GM18951 (cell line): ENCODE measurements around the gene ZNF853.
"Not testable (repeated sequence)": the region's sequence is repeated elsewhere in the genome, so short reads cannot be mapped to it uniquely, and the experiment has no call there.

ENCODE experiments used
- POLR2A ChIP-seq: IDR thresholded peaks from 4 replicates; pipeline ENCODE4 v1.6.1; 2011; ENCODE audit warnings: mild to moderate bottlenecking; ENCODE audit not compliant: insufficient read length, insufficient read depth; ENCODE audit errors: extremely low read depth
- in situ Hi-C: fragments of 300-500 bp; cut with MboI; formaldehyde crosslinking; loops from one replicate; pipeline ENCODE4 v1.12.0; 2022; ENCODE audit warnings: low sequenced_read_pairs, mixed read lengths, inconsistent platforms; ENCODE audit not compliant: unreplicated experiment

The ZNF853 gene

DNA sequence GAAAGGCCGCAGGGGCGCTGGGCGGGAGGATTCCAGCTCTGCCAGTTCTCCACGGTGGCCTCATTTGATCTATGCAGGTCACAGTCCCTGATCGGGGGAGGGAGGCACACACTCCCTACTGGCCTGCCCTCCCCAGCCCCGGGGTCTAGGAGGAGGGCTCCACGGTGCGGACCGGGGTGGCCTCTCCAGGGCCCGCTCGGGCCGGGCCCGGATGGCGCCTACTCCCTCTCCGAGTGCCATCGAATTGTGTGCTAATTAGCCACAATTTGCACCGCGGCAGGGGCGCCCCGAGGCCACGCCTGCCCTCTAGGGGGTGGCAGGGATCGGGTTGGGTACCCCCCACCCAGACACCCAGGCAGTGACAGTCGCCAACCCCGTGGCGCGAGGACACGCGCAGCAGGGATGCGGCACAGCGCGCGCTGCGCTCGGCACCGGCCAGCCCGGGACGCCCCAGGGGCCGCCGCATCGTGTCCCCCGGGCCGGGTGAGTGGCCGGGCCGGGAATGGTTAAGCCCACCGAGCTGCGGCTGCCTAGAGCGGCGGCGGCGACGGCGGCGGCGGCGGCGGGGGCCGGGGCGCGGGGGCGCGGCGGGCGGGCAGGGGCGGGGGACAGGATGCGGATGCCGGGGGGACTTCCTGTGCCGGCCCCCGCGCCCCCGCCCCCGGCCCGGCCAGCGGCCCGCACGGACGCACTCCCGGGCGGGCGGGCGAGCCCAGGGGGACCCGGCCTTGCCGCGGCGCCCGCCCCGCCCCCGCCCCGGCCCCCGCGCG lies at the start of gene ZNF853:
TSS of gene ZNF853 (plus strand) at position 658 of the 770 bp plus-strand sequence. CDS start 565 bp downstream, outside the sequence.
- no peak for TF ChIP-seq POLR2A
- in situ Hi-C loops, result no loop called here

DNA sequence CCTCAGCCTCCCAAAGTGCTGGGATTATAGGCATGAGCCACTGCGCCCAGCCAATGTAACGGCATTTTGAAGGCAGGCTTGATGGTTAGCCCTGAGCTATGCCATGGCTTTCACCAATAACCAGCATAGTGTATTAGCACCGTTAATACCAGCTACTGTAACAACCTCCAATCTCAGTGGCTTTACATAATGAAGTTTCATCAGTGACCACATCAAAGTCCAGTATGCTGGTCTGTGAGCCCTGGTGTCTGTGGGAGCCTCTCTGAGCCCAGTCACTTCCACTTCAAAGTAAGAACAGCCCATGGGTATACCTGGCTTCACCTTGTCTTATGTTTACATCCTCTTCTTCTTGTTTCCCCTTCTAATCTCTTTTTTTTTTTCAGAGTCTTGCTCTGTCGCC lies 49.8 kb upstream of the ZNF853 start:
- in situ Hi-C loops, result no loop called here
- no peak for TF ChIP-seq POLR2A

DNA sequence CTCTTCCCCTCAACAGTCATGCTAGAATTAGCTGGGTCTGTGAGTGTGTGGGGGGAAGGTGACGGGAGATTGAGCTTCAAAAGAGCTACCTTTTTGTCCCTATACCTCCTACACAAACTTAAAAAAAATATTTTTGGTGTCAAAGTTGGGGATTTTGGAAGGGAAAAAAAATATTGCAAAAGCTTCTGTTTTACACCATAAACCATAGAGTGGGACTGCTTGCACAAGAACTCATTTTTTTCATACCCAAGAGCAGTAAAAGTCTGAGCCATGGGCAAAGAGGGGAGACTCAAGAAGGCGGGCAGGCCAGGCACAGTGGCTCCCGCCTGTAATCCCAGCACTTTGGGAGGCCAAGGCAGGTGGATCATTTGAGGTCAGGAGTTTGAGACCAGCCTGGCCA lies 47.5 kb upstream of the ZNF853 start:
- TF ChIP-seq POLR2A, result no peak
- in situ Hi-C loops, result no loop called here

DNA sequence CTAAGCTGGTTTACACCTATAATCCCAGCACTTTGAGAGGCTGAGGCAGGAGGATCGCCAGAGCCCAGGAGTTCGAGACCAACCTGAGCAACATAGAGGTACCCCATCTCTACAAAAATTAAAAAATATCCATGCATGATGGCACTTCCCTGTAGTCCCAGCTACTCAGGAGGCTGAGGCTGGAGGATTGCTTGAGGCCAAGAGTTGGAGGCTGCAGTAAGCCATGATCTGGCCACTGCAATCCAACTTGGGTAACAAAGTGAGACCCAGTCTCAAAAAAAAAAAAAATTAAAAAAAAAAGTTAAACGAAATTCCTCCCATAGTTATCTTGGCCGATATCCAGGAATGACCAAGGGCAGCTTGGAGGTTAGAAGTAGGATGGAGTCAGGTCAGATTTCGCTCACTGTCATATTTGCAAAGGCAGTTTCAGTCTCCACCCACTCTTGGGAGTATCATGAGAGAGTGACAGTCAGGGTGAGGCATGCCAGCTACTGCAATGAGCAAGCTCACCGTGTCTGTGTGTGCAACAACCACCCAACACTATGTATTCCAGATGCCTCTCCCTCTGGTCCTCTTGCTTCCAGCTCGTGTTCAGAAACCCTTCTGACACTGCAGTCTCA lies 44.1 kb upstream of the ZNF853 start:
- no peak for TF ChIP-seq POLR2A
- in situ Hi-C loops, result no loop called here

DNA sequence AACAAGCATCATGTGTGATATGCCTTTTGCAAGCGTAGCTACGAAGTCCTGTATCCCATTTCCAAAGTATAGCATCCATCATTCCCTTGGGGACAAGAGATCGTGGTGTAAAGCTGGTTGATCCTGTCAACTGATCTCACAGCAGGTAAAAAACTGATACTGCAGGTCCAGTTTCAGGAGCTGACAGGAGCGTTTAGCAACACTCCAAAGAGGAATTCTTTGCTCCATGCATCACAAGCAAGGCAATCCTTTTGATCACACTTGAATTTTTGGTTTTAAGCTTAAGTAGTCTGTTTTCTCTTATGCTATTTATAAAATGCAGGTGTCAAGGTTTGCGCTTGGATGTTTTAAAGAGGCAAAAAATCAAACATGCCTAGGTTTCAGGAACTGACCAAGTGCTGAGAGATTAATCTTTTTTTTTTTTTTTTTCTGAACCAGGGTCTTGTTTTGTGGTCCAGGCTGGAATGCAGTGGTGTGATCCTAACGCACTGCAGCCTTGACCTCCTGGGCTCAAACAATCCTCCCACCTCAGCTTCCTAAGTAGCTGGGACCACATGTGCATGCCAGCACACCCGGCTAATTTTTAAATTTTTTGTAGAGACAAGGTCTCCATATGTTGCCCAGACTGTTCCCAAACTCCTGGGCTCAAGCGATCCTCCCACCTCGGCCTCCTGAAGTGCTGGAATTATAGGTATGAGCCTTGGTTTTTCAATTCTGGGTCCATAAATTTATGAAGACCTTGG lies 40.0 kb upstream of the ZNF853 start:
- in situ Hi-C loops, result no loop called here
- no peak for TF ChIP-seq POLR2A

DNA sequence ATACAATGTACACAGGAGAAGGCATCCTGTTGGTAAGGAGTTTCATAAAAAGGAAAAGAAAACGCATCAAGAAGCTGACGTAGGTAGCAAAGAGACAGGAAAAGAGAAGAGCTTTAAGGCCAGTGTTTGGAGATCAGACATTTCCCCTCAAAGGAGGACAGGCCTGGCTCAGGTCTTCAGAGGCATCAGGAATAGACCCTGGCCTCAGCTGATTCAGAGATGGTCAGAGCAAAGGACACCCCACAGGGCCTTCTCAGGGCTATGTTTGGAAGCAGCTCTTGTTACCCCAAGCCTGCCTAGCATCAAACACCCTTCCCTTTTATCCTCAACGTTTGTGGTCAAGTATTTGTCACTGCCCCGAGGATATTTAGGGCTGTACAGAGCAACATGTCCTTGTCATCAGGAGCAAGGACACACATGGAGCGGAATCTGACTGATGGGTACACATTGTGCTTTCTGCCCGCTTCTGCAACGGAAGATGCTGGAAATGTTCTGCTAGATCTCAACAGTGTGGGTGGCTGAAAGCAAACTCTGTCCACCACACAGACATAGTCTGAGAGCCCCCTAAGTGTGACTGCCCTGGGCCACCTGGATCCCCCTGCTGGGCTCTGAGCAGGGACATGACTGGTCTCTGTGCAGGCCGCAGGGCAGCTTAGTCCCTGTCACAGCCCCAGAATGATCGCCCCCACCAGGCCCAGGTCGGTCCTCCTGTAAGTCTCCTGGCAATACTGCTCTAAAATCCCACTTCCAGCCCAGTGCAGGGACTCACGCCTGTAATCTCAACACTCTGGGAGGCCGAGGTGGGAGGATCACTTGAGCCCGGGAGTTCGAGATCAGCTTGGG lies 39.2 kb upstream of the ZNF853 start:
- in situ Hi-C loops, result no loop called here
- no peak for TF ChIP-seq POLR2A

DNA sequence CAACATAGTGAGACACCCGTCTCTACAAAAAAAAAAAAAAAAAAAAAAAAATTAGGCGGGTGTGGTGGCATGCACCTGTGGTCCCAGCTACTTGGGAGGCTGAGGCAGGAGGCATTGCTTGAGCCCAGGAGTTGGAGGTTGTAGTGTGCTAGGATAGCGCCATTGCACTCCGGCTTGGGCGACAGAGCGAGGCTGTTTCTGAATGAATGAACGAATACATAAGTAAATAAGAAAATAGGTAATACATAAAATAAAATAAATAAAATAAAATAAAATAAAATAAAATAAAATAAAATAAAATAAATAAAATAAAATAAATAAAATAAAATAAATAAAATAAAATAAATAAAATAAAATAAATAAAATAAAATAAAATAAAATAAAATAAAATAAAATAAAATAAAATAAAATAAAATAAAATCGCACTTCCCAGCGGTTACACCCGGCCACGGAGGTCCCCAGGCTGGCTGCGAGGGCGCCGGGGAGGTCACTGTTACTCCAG lies 38.5 kb upstream of the ZNF853 start:
- in situ Hi-C loops, result not testable (repeated sequence)

DNA sequence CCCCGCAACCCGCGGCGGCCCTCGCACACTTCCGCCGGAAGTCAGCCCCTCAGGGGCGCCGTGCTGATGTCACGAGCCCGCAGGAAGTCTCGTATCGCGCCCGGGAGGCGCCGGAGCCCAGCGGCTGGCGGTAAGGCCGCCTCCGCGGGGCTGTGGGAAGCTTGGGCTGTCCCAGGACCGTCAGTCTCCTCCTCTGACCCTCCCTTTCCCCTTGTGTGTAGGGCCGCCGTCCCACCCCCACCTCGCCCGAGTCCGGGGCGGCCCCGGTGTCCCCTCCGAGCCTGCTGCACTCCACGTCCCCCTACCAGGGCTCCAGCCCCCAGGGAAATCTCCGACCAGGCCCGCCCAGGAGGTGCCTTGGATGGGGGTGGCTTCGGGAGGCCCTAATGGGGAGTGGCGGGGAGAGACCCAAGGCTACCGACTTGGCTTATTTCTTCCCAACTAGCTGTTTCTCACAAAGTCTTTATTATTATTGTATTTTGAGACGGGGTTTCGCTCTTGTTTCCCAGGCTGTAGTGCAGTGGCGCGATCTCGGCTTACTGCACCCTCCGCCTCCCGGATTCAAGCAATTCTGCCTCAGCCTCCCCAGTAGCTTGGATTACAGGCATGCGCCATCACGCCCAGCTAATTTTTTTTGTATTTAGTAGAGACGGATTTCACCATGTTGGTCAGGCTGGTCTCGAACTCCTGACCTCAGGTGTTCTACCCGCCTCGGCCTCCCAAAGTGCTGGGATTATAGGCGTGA lies 37.9 kb upstream of the ZNF853 start, which contains the start of gene ZDHHC4:
TSS of gene ZDHHC4 (plus strand) at position 86 of the 745 bp plus-strand sequence. CDS start 3,108 bp downstream, outside the sequence.
- TF ChIP-seq POLR2A, result peak; percentile 98
- in situ Hi-C loops, result no loop called here

DNA sequence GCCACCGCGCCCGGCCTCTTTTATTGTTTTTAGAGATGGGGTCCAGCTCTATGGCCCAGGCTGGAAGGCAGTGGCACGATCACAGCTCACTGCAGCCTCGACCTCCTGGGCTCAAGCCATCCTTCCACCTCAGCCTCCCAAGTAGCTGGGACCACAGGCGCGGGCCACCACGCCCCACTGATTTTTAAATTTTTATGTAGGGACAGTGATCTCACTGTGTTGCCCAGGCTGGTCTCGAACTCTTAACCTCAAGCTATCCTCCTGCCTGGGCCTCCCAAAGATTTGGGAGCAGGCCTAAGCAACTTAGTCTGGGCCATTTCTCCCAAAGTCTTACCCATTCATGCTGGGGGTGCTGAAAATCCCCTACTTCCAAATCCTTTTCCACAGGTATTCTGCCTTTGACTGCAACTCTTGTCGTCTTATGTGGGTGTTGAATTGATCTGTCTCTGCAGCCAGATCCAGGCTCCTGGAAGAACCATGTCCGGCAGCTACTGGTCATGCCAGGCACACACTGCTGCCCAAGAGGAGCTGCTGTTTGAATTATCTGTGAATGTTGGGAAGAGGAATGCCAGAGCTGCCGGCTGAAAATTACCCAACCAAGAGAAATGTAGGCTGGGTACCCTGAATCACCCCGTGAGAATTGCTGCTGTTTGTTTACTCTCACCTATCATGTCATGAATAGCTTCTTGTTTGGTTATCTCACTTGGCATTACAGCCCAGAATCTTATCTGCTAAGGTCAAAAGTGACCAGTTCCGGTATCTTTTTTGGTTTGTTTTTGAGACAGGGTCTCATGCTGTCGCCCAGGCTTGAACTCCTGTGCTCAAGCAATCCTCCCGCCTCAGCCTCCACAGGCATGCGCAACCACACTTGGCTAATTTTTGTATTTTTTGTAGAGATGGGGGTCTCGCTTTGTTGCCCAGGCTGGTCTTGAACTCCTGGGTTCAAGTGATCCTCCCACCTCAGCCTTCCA lies 37.0 kb upstream of the ZNF853 start:
- in situ Hi-C loops, result no loop called here
- TF ChIP-seq POLR2A, result no peak

DNA sequence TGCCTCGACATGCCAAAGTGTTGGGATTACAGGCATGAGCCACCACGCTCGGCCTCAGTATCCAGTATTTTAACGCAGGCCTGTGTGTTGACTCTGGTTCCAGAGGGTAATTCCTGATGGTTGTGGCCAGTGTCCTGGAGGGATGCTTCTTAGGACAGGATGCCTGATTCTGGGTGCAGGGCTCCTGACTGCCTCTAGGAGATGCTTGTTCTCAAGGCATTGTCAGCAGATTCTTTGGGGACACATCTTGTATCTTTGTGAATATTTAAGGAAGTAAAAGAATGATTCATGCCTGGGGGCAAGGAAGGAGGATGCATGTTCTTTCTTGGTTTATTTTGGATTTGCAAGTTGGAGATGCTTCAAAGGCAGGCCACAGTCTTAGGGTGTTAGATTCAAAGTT lies 36.0 kb upstream of the ZNF853 start:
- no peak for TF ChIP-seq POLR2A
- in situ Hi-C loops, result no loop called here

DNA sequence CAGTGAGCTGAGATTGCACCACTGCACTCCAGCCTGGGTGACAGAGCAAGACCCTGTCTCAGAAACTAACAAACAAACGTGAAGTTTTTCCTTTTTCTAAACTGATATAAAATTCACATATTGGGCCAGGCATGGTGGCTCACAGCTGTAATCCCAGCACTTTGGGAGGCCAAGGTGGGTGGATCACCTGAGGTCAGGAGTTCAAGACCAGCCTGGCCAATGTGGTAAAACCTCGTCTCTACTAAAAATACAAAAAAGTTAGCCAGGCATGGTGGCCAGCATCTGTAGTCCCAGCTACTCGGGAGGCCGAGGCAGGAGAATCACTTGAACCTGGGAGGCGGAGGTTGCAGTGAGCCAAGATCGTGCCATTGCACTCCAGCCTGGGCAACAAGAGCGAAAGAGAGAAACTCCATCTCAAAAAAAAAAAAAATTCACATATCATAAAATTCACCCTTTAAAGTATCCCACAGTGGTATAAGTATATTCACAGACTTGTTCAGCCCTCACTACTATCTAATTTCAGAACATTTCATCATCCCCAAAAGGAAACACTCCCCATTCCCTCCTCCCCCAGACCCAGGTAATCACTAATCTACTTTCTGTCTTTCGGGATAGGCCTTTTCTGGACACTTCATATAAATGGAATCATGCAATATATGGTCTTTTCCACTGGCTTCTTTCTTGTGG lies 29.5 kb upstream of the ZNF853 start:
- in situ Hi-C loops, result not testable (repeated sequence)

DNA sequence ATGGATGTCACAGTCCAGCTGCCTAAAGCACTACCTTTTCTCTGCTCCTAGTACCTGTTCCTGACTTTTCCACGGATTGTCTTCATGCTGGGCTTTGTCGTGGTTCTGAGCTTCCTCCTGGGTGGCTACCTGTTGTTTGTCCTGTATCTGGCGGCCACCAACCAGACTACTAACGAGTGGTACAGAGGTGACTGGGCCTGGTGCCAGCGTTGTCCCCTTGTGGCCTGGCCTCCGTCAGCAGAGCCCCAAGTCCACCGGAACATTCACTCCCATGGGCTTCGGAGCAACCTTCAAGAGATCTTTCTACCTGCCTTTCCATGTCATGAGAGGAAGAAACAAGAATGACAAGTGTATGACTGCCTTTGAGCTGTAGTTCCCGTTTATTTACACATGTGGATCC lies 26.8 kb upstream of the ZNF853 start:
- in situ Hi-C loops, result no loop called here

More for the DNA sequence above, 26.8 kb upstream of the ZNF853 start:
- no peak for TF ChIP-seq POLR2A
